Measurements from ENCODE around the gene TRAFD1. TPM values are rescaled to one million over a fixed set of nuclear protein-coding genes. Genes with fewer than 3 reads are reported as not detected.

The TRAFD1 gene
- total and polyA plus RNA-seq, 9 of the 15 experiments (the other 6 are each of a cell fraction or from before 2014, with no cell fraction given) = 41.3 to 85.5 (median 54.5) TPM

DNA sequence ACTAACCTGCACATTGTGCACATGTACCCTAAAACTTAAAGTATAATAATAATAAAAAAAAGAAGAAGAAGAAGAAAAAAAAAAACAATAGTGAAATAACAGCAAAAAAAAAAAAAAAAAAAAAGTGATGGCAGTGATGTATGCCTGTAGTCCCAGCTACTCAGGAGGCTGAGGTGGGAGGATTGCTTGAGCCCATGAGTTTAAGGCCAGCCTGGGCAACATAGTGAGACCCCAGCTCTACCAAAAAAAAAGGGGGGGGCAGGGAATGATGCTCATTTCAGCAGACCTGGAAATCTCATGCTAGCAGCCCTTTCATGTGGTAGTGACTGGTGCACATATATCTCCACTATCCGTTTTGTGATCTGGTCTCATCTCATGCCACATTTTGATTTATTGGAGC is 20.8 kb downstream of the TRAFD1 start:
- H3K9ac ChIP-seq (ENCODE audit: insufficient read depth in 1 of 2, low read depth in 2 of 2, low read length in 2 of 2) = no peak overlapping the region
- H3K27me3 ChIP-seq (ENCODE audit: control insufficient read depth in 2 of 2, insufficient read depth in 2 of 2, low read length in 2 of 2) = no peaks in the 10 kb centered on the region
- H3K4me3 ChIP-seq = no peak overlapping the region
- DNase-seq (ENCODE audit: extremely low read depth in 1 of 4, low spot score in 3 of 4) (no peak), FAIRE-seq (no peak), ATAC-seq (no peak)
- H3K4me2 ChIP-seq (ENCODE audit: insufficient read depth, low read length) = no peak overlapping the region
- H2AFZ ChIP-seq (ENCODE audit: low read depth, low read length) = no peak overlapping the region
- in situ Hi-C loops (cut with MboI) = no loop called here
- H3K79me2 ChIP-seq (ENCODE audit: control insufficient read depth, insufficient read depth, low read length) = no peaks in the 10 kb centered on the region
- CTCF ChIA-PET (ENCODE audit: low intra/inter-chr PET ratio) = no interaction called here
- H3K36me3 ChIP-seq (ENCODE audit: control insufficient read depth, insufficient read depth, low read length) = peaks cover 87% of the 10 kb centered on the region
- 76% methylated on average over 1 of the region's 1 CpG for WGBS (ENCODE audit: insufficient coverage, low coverage, missing lambda C conversion rate)
- no peaks in the 10 kb centered on the region; a peak in 1 of 5 replicates for H3K4me1 ChIP-seq (replicated peaks in 1 of 2; ENCODE audit: control insufficient read depth in 2 of 2, insufficient read depth in 2 of 2, low read length in 2 of 2)
- no peak overlapping the region for H3K27ac ChIP-seq (ENCODE audit: extremely low read depth, low read depth, low read length)
- no TSS peak for BruUV-seq (replicated peaks)
- no peaks in the 10 kb centered on the region for H4K20me1 ChIP-seq (replicated peaks; ENCODE audit: control insufficient read depth, insufficient read depth, low read length)
- intact Hi-C loops (cut with micrococcal nuclease) = no loop called here
- no peaks in the 10 kb centered on the region for H3K9me3 ChIP-seq (replicated peaks; ENCODE audit: control insufficient read depth, insufficient read depth, low read depth, low read length)
- TF ChIP-seq ZNF121 (CRISPR knock-in tag; conservative IDR thresholded peaks at IDR 0.05) (peak; percentile 86), TEAD1 (CRISPR knock-in tag; IDR thresholded peaks at IDR 0.05) (no peak)
- POLR2A ChIA-PET = no interaction called here
- no peaks in the 10 kb centered on the region for H3K9me1 ChIP-seq (ENCODE audit: control insufficient read depth, insufficient read depth, low read length)

GRCh38 chr12:112148031-112148513 is 22.7 kb downstream of the TRAFD1 start:
- ChIA-PET CTCF (ENCODE audit: low intra/inter-chr PET ratio) (no interaction called here), POLR2A (no interaction called here)
- no peak overlapping the region for H3K27ac ChIP-seq (ENCODE audit: extremely low read depth, low read depth, low read length)
- DNase-seq (ENCODE audit: extremely low read depth in 1 of 4, low spot score in 3 of 4) = peak in 1 of 4 experiments; percentile 17
- no peak overlapping the region for H2AFZ ChIP-seq (ENCODE audit: low read depth, low read length)
- H3K9ac ChIP-seq (ENCODE audit: insufficient read depth in 1 of 2, low read depth in 2 of 2, low read length in 2 of 2) = no peak overlapping the region
- no peaks in the 10 kb centered on the region for H4K20me1 ChIP-seq (replicated peaks; ENCODE audit: control insufficient read depth, insufficient read depth, low read length)
- in situ Hi-C loops (cut with MboI) (no loop called here), intact Hi-C loops (cut with micrococcal nuclease) (no loop called here)
- no peaks in the 10 kb centered on the region; a peak in 1 of 5 replicates for H3K4me1 ChIP-seq (replicated peaks in 1 of 2; ENCODE audit: control insufficient read depth in 2 of 2, insufficient read depth in 2 of 2, low read length in 2 of 2)
- H3K79me2 ChIP-seq (ENCODE audit: control insufficient read depth, insufficient read depth, low read length) = no peaks in the 10 kb centered on the region
- TF ChIP-seq THAP7 (CRISPR knock-in tag; IDR thresholded peaks at IDR 0.05) (no peak), NFIX (CRISPR knock-in tag; IDR thresholded peaks at IDR 0.05; ENCODE audit: low read depth) (peak; percentile 35; the same call in 1 of the 2 replicates), ZNF57 (CRISPR knock-in tag; IDR thresholded peaks at IDR 0.05) (no peak), ZNF354B (CRISPR knock-in tag; IDR thresholded peaks at IDR 0.05) (no peak), KAT2B (IDR thresholded peaks at IDR 0.05; ENCODE audit: low read depth, low read length) (no peak), HSF4 (CRISPR knock-in tag; IDR thresholded peaks at IDR 0.05; ENCODE audit: borderline replicate concordance) (no peak), MCM3 (IDR thresholded peaks at IDR 0.05) (no peak), RBM15 (IDR thresholded peaks at IDR 0.05; ENCODE audit: insufficient read depth, low read length) (no peak), NFIC (IDR thresholded peaks at IDR 0.05) (peak; percentile 91), TFAM (CRISPR knock-in tag; conservative IDR thresholded peaks at IDR 0.05) (no peak)
- TF ChIP-seq, protein P1, sequence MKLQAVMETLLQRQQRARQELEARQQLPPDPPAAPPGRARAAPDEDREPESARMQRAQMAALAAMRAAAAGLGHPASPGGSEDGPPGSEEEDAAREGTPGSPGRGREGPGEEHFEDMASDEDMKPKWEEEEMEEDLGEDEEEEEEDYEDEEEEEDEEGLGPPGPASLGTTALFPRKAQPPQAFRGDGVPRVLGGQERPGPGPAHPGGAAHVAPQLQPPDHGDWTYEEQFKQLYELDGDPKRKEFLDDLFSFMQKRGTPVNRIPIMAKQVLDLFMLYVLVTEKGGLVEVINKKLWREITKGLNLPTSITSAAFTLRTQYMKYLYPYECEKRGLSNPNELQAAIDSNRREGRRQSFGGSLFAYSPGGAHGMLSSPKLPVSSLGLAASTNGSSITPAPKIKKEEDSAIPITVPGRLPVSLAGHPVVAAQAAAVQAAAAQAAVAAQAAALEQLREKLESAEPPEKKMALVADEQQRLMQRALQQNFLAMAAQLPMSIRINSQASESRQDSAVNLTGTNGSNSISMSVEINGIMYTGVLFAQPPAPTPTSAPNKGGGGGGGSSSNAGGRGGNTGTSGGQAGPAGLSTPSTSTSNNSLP (IDR thresholded peaks at IDR 0.05; ENCODE audit: borderline replicate concordance, low read depth, low read length) = no peak
- ATAC-seq = no peak; the same call in 2 of the 3 replicates
- H3K9me1 ChIP-seq (ENCODE audit: control insufficient read depth, insufficient read depth, low read length) = peaks cover 2% of the 10 kb centered on the region
- BruUV-seq (replicated peaks) = no TSS peak
- no peak overlapping the region for H3K4me3 ChIP-seq
- FAIRE-seq = peak; percentile 60
- H3K9me3 ChIP-seq (replicated peaks; ENCODE audit: control insufficient read depth, insufficient read depth, low read depth, low read length) = no peaks in the 10 kb centered on the region
- WGBS (ENCODE audit: insufficient coverage, low coverage, missing lambda C conversion rate) = 85% methylated on average over 3 of the region's 3 CpGs
- H3K36me3 ChIP-seq (ENCODE audit: control insufficient read depth, insufficient read depth, low read length) = peaks cover 90% of the 10 kb centered on the region
- H3K4me2 ChIP-seq (ENCODE audit: insufficient read depth, low read length) = no peak overlapping the region
- H3K27me3 ChIP-seq (ENCODE audit: control insufficient read depth in 2 of 2, insufficient read depth in 2 of 2, low read length in 2 of 2) = no peaks in the 10 kb centered on the region
